Ovary (tissue), 9 donors: Measurements from ENCODE around the gene GAK. TPM values are rescaled to one million over a fixed set of nuclear protein-coding genes. Genes with fewer than 3 reads are reported as not detected.

ENCODE experiments used
- DNase-seq, 5 donors: peaks; one replicate each; pipeline ENCODE4 v3.0.0-alpha.2; 2019 to 2020
- H3K27ac ChIP-seq, 2 donors: fragments of 200-600 bp; one replicate each; pipeline versions ENCODE4 v1.5.1 to v1.8.0; 2019 to 2022
- H3K27me3 ChIP-seq: fragments of 200-600 bp; one replicate; pipeline ENCODE4 v1.8.0; 2022
- H3K36me3 ChIP-seq: fragments of 200-600 bp; sonication (generic); one replicate; pipeline ENCODE4 v1.5.1; 2019
- H3K4me1 ChIP-seq: one replicate; pipeline ENCODE4 v1.8.1; 2013; ENCODE audit warnings: mild to moderate bottlenecking, moderate library complexity; ENCODE audit not compliant: insufficient read depth
- H3K4me3 ChIP-seq: fragments of 200-600 bp; sonication (generic); one replicate; pipeline ENCODE4 v1.5.1; 2017
- H3K9me3 ChIP-seq, 2 donors: fragments of 200-600 bp in 1 of 2; sonication (generic) in 1 of 2; one replicate each; pipeline versions ENCODE4 v1.5.1 to v1.8.1; 2013 to 2019; ENCODE audit warnings: mild to moderate bottlenecking in 1 of 2, moderate library complexity in 1 of 2
- EP300 ChIP-seq: sonication (generic); formaldehyde crosslinking; IDR thresholded peaks from one replicate; pipeline ENCODE4 v1.6.1; 2017; ENCODE audit warnings: antibody characterized with exemption
- POLR2A ChIP-seq: fragments of 450-650 bp; IDR thresholded peaks from one replicate; pipeline ENCODE4 v1.6.1; 2017; ENCODE audit warnings: antibody characterized with exemption, mild to moderate bottlenecking, moderate library complexity
- WGBS, 3 donors: extraction: QIAGEN DNeasy Blood & Tissue Kit in 1 of 3; methylation state at CpG; one replicate each; pipeline versions ENCODE4 v1.1.5 to v1.1.7; 2013 to 2017; 5-methylcytosine and 5-hydroxymethylcytosine counted together
- intact Hi-C, 4 donors: fragments of 100-400 bp; cut with DNase I; formaldehyde crosslinking; loops; one replicate each; pipeline versions ENCODE4 v1.11.0 to v1.15.1; 2022 to 2023
- polyA plus RNA-seq, 2 donors: library from polyadenylated mRNA; stranded (reverse); fragments of 200-250 nt in 1 of 2; fragments of 350-450 nt in 1 of 2; fragmentation: Illumina TruSeq in 1 of 2; extraction: RNeasy Lipid Tissue Mini Kit (QIAGEN cat#74804) in 1 of 2; gene quantifications; one replicate each; pipeline ENCODE4 v1.2.3, GENCODE V29; 2013 to 2014
- total RNA-seq, 7 donors: library from RNA; depleted of rRNA in 2 of 7; stranded (reverse); fragments of >200 nt in 2 of 7; fragmentation: NEBNext Ultra II Directional in 3 of 7; extraction: Animal tissue kit (Norgen Biotek cat#: 25700) in 3 of 7; gene quantifications; one replicate each; pipeline versions ENCODE4 v1.1.0 to v1.2.4, GENCODE V29; 2016 to 2023
- TF ChIP-seq, protein P1 (sequence below), 3 donors: fragments of 450-650 bp in 2 of 3; fragments of 200-600 bp in 1 of 3; IDR thresholded peaks; one replicate each; pipeline versions ENCODE4 v1.5.1 to v1.8.0; 2016 to 2022; ENCODE audit warnings: antibody characterized with exemption in 3 of 3, mild to moderate bottlenecking in 1 of 3
- donor health status: DM: no; HTN: no; CAD: no; lungs with moderate emphysema.
- donor health status: DM: no; HTN: no; CAD: no.
- donor health status: Bipolar disorder and iron deficiency.
- donor health status: DM: yes; HTN: yes; CAD: no.
- donor health status: DM: no; HTN: no; CAD: no.
- donor health status: DM: yes; HTN: yes; CAD: no.

GAK gene
- total and polyA plus RNA-seq, 9 donors, result 30.7 to 95.4 (median 70.4) TPM

DNA sequence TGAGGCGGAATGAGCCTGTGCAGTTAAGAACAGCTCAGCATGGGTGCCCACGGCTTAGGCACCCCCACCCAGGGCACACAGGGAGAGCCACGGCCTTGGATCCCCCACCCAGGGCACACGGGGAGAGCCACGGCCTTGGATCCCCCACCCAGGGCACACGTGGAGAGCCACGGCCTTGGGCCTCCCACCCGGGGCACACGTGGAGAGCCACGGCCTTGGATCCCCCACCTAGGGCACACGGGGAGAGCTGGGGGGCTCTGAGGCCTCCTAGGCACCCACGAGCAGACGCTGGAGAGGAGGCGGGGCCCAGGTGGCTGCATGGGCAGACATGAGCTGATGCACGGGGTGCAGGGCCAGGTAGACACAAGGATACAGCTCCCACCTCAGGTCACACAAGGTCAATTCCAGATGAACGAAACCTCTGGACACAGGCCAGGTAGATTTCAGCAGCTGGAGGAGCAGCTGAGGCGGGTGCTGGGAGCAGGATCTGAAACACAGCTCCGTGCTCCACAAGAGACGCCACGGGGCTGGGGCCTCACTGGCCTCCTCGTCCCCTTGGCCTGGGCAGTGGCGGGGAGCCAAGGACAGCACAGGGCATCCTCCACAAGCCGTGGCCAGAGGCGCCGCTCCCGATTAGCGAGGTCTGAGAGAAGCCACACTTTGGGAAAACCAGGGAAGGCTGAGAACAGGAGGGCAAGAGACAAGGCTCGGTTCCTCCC is 30.8 kb downstream of the GAK start:
- 55 to 68% (median 57%) methylated on average over 28 of the region's 28 CpGs for WGBS, 3 donors
- no peaks in the 10 kb centered on the region for H3K4me1 ChIP-seq
- no peaks in the 10 kb centered on the region for H3K36me3 ChIP-seq
- no peak overlapping the region for H3K4me3 ChIP-seq
- DNase-seq, result no peak
- no peak overlapping the region for H3K27ac ChIP-seq
- H3K9me3 ChIP-seq, result no peaks in the 10 kb centered on the region
- no peaks in the 10 kb centered on the region for H3K27me3 ChIP-seq
- TF ChIP-seq EP300 (no peak), POLR2A (no peak)
- TF ChIP-seq, protein P1, sequence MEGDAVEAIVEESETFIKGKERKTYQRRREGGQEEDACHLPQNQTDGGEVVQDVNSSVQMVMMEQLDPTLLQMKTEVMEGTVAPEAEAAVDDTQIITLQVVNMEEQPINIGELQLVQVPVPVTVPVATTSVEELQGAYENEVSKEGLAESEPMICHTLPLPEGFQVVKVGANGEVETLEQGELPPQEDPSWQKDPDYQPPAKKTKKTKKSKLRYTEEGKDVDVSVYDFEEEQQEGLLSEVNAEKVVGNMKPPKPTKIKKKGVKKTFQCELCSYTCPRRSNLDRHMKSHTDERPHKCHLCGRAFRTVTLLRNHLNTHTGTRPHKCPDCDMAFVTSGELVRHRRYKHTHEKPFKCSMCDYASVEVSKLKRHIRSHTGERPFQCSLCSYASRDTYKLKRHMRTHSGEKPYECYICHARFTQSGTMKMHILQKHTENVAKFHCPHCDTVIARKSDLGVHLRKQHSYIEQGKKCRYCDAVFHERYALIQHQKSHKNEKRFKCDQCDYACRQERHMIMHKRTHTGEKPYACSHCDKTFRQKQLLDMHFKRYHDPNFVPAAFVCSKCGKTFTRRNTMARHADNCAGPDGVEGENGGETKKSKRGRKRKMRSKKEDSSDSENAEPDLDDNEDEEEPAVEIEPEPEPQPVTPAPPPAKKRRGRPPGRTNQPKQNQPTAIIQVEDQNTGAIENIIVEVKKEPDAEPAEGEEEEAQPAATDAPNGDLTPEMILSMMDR (IDR thresholded peaks at IDR 0.05), result no peak
- intact Hi-C loops, result loop anchor here in 1 of 4 donors (1.0 kb wide), 1 partner anchor 23 kb away; no protein-coding TSS in a partner anchor

DNA sequence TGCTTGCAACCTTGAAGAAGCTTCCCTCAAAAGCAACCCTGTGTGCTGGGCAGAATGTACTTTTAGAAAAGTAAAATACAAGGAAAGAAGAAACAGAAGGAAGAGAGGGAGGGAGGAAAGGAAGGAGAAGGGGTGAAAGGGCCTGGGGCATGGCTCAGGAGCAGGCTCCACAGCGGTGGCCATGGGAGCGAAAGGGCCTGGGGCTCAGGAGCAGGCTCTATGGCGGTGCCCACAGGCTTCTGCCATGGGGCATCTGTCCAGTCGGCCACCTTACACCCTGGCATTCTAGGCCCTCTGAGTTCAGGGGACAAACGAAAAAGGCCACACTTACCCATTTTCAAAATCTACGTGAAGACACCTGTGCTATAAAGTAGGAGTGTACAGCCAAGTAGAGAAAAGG is 31.4 kb downstream of the GAK start:
- Histone ChIP-seq H3K9me3 (no peaks in the 10 kb centered on the region), H3K4me3 (no peak overlapping the region), H3K27ac (no peak overlapping the region), H3K4me1 (no peaks in the 10 kb centered on the region), H3K27me3 (no peaks in the 10 kb centered on the region), H3K36me3 (no peaks in the 10 kb centered on the region)
- TF ChIP-seq, protein P1 (IDR thresholded peaks at IDR 0.05), result no peak
- TF ChIP-seq POLR2A (no peak), EP300 (no peak)
- intact Hi-C loops, result loop anchor here in 1 of 4 donors (1.0 kb wide), 1 partner anchor 22 kb away; no protein-coding TSS in a partner anchor
- WGBS, 3 donors, result 88 to 90% (median 90%) methylated on average over 6 of the region's 6 CpGs
- no peak for DNase-seq

DNA sequence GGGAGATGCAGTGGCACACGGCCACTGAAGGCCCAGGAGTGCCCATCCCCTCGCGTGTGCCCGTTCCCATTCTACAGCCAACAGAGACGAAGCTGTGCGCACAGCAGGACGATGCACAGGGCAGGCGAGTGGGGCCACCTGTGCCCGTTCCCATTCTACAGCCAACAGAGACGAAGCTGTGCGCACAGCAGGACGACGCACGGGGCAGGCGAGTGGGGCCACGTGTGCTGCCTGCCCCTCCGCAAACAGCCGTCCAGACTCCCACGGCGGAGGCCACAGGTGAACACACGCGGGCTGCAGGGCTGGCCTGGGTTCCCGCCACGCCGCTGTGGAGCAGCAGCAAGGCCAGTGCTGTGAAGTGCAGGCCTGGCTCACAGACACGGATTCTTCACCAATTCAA is 32.0 kb downstream of the GAK start:
- no peak for DNase-seq
- intact Hi-C loops, result no loop called here
- TF ChIP-seq POLR2A, result no peak
- Histone ChIP-seq H3K27me3 (no peaks in the 10 kb centered on the region), H3K4me3 (no peak overlapping the region), H3K4me1 (no peaks in the 10 kb centered on the region), H3K9me3 (no peaks in the 10 kb centered on the region), H3K36me3 (no peaks in the 10 kb centered on the region), H3K27ac (no peak overlapping the region)
- 85 to 90% (median 90%) methylated on average over 26 of the region's 26 CpGs for WGBS, 3 donors

DNA sequence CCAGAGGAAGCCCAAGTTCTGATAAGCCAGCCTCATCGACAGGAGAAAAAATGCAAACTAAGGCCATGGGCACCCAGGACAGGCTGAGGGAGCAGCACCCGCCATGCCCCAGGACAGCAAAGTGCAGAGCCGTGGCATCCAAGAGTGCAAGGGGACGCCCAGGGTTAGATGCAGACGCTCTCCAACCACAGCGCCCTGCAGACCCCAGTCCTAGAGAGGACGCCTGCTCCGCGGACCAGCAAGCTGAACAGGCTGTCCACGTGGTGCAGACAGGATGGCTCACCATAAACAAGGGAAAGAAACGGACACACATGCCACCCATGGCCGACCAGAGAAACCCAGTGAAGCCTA is 32.6 kb downstream of the GAK start:
- no peaks in the 10 kb centered on the region for H3K27me3 ChIP-seq
- no peak for TF ChIP-seq EP300
- TF ChIP-seq POLR2A, result no peak
- TF ChIP-seq, protein P1 (IDR thresholded peaks at IDR 0.05), result no peak
- H3K9me3 ChIP-seq, result no peaks in the 10 kb centered on the region
- no peak overlapping the region for H3K4me3 ChIP-seq
- intact Hi-C loops, result no loop called here
- H3K4me1 ChIP-seq, result no peaks in the 10 kb centered on the region
- H3K27ac ChIP-seq, result no peak overlapping the region
- DNase-seq, result no peak
- H3K36me3 ChIP-seq, result no peaks in the 10 kb centered on the region
- WGBS, 3 donors, result 83 to 91% (median 90%) methylated on average over 12 of the region's 12 CpGs

DNA sequence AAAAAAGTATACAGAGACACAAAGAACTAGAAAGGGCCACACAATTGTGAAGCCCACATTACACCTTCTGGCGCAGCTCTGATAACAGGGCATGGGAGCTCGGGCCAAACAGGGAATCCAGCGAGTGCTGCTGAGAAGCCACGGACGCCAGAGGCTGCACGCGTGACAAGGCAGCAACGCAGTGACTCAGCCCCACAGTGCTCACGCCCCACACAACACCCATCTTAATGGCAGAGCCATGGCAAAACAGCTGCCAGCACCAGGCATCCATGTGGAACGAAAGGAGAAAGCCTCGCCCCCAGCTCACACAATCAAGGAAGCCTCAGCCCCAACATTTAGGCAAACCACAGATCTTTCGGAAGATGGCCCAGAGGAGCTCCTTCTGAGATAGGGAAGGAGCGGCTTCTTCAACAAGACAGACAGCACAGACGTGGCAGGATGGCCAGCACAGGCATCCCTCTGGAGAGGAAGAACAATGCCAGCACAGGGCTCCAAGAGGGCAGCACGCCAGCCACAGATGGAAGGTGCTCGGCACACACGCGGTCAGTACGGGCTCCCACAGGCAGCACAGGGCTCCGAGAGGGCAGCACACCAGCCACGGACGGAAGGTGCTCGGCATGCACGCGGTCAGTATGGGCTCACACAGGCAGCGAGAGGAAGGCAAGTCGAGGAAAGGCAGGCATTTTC is 33.1 kb downstream of the GAK start:
- no peak for TF ChIP-seq POLR2A
- TF ChIP-seq EP300, result no peak
- TF ChIP-seq, protein P1 (IDR thresholded peaks at IDR 0.05), result no peak
- H3K9me3 ChIP-seq, result no peaks in the 10 kb centered on the region
- H3K4me1 ChIP-seq, result no peaks in the 10 kb centered on the region
- no peaks in the 10 kb centered on the region for H3K36me3 ChIP-seq
- H3K4me3 ChIP-seq, result no peak overlapping the region
- DNase-seq, result no peak
- intact Hi-C loops, result no loop called here
- no peaks in the 10 kb centered on the region for H3K27me3 ChIP-seq
- H3K27ac ChIP-seq, result no peak overlapping the region
- WGBS, 3 donors, result 89 to 90% (median 89%) methylated on average over 27 of the region's 27 CpGs
